Right renal cortex interstitium (tissue), 3 donors: ENCODE data around the gene WDR46. TPM values are rescaled to one million over a fixed set of nuclear protein-coding genes. Genes with fewer than 3 reads are reported as not detected.
A peak's percentile ranks its signal among the peaks of the same experiment; 100 is the strongest.
"Not testable (repeated sequence)": the region's sequence is repeated elsewhere in the genome, so short reads cannot be mapped to it uniquely, and the experiment has no call there.

Experiments used
- DNase-seq, 3 donors: peaks; one replicate each; pipeline ENCODE4 v3.0.0-alpha.2; 2013; ENCODE audit warnings: low read depth in 3 of 3, low spot score in 2 of 3
- polyA plus RNA-seq, 3 donors: library from polyadenylated mRNA; unstranded; fragments of 120-200 nt; gene quantifications; one replicate each; pipeline ENCODE4 v1.2.1, GENCODE V29; 2013; ENCODE audit not compliant: insufficient read length in 3 of 3

Gene WDR46
- polyA plus RNA-seq, 3 donors, result 60.3 to 63.4 (median 60.7) TPM

DNA sequence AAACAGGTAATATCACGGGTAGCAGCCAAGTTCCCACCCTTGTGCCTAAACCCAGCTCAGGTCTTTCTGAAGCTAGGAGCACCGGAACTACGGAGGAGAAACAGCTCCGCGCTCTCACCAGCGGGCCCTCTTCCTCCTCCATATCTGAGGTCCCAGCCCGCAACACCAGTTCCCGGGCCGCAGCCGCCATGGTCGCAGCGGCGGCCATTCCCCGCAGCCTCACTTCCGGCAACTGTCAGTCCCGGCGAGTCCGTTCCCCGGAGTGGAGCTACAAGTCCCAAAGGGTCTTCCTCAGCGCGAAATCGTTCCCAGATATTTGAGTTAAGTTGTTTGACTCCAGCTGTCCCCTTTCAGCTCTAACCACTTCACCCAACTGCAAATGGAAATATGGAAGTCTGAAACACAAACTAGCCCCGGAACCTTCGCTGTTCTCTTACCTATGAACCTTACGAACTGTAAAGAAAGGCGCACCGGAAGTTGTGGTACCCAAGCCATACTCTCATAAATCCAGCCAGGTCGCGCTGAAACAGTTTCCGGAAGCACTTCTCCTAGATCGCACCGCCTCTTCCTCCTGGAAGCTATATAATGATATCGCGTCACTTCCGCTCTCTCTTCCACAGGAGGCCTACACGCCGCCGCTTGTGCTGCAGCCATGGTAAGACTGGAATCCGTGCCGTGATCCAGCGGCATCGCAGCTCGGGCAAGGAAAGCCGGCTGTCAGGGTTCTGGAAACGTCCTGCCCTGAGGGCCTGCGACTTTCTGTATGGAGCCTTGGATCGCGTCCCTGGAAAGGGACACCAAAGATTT is 17.4 kb downstream of the WDR46 start, which contains the start of the genes RPS18 and VPS52:
Gene RPS18, plus strand, starts transcription at position 608 of the 807 bp plus-strand sequence. Its CDS starts 45 bp downstream, at position 653.
Gene VPS52, minus strand, starts transcription at position 409 of the 807 bp plus-strand sequence. Its CDS starts 201 bp downstream, at position 208.
- DNase-seq, result peak; percentile 98 to 100 (median 99)

DNA sequence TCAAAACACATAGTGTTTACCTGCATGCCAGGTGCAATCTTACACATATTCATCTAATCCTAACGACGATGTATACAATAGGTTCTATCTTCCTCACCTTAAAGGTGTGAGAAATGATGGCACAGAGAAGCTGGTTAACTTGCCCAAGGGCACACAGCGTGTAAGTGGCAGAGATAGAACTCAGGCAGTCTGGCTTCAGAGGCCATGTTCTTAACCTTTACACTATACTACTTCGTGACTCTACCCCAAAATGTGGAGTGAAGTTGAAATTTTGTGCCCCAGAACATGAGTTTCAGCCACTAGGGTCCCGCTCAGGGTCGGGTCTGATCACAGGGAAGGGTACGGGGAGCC is 17.9 kb downstream of the WDR46 start:
- DNase-seq, result peak in 1 of 3 donors; percentile 38

DNA sequence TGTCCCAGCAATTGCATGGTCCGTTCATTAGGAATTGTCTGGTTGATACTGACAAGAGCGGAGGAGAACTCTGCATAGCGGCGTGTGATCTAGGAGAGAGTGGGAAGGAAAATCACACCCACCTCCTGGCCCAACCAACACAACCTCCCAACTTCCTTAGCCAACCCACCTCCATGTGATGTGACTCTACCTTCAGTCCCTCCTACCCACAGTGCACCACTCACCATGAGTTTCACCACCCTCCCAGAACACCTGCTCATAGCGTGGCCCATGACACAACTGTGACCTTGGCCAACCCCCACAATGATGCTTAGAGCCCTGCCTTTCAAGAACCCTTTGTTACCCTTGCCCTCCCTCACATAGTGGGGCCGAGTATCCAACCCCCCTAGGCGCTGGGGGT is 25.0 kb downstream of the WDR46 start:
- no peak for DNase-seq

DNA sequence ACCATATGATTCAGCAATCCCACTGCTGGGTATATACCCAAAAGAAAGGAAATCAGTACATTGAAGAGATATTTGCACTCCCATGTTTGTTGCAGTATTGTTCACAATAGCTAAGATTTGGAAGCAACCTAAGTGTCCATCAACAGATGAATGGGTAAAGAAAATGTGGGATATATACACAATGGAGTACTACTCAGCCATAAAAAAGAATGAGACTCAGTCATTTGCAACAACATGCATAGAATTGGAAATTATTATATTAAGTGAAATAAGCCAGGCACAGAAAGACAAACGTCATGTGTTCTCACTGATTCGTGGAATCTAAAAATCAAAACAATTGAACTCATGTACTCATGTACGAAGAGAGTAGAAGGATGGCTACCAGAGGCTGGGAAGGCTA is 26.5 kb downstream of the WDR46 start:
- not testable (repeated sequence) for DNase-seq

DNA sequence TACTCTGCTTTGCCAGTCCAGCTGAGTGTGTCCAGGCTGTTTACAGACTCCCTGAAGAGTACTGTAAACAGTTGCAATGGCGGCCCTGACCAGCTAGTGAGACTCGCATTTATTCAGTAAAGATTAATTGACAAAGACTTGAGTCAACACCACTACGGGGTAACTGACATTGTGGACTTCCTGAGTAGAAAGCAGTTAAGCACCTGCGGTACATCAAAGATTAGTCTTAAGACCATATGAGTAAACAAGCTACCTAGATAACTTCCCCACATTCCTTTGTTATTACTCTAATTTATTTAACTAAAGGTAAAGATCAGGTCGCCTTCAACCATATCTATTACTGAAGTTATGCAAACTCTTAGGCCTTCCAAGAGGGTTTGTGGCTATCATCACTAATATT is 30.0 kb downstream of the WDR46 start:
- DNase-seq, result no peak

DNA sequence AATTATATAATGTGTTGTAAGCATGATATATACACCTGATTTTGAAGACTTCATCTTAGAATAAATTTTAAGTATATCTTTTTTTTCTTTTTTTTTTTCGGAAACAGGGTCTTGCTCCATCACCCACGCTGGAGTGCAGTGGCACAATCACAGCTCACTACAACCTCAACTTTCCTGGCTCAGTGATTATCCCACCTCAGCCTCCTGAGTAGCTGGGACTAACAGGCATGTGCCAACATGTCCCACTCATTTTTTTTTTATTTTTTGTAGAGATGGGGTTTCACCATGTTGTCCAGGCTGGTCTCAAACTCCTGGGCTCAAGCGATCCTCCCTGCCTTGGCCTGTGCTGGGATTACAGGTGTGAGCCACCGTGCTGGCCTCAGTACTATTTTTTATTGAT is 34.4 kb downstream of the WDR46 start:
- DNase-seq, result no peak

DNA sequence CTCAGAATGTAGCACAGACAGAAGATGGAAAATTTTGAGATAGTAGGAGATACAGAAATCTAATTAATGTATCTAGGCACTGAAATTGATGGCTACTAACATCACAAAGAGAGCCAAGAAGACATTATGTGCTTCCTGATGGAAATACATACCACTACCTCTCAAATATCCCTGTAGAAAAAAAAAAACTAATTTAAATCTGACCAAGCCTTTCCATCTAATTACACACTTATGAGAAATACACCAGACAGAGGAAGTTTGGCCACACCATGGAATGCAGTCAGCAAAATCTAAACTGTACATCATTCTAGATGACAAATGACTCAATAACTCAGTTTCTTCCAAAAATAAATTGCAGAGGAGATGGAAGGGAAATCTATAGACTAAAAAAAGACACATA is 36.3 kb downstream of the WDR46 start:
- DNase-seq, result no peak

DNA sequence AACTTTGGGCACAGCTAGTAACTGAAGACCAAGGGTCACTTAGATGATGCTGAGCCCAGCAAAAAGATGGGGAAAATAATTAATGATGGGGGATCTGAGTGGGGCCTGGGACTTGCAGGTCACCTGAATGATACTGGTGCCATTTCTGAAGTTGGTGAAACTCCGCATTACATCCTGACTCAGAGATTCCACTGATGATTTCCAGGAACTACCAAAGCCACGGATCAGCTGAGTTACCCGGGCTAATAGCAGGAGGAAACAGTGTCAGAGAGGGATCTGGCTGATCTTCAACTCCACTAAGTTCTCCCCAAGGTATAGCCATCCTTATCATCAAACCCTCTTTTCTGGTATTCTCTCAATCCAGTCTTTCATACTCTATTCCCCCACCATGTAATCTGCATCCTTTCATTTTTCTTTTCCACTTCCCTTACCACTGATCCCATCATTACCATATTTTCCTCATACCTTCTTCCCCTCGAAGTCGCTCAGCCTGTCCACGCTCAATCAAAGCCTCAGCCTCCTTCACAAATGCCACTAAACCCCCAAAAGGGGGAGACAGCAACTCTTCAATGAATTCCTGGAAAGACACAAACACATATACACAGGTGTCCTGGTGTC is 37.5 kb downstream of the WDR46 start:
- DNase-seq, result no peak

DNA sequence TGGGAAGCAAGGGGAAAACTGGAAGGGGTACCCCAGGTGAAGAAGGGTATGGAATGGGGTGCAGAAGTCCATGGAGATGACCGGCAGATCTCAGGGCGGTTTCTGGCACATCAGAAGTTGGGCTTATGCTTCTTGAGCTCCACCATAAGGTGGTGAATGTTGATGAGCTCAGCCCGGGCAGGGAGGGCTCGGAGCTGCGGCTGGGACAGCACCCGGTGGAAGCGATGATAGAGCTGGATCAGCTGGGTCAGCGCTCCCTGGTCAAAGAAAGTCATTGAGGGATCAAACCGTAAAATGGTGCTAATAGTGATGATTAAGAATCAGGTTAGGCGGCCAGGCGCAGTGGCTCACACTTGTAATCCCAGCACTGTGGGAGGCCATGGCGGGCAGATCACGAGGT is 38.3 kb downstream of the WDR46 start:
- no peak for DNase-seq

DNA sequence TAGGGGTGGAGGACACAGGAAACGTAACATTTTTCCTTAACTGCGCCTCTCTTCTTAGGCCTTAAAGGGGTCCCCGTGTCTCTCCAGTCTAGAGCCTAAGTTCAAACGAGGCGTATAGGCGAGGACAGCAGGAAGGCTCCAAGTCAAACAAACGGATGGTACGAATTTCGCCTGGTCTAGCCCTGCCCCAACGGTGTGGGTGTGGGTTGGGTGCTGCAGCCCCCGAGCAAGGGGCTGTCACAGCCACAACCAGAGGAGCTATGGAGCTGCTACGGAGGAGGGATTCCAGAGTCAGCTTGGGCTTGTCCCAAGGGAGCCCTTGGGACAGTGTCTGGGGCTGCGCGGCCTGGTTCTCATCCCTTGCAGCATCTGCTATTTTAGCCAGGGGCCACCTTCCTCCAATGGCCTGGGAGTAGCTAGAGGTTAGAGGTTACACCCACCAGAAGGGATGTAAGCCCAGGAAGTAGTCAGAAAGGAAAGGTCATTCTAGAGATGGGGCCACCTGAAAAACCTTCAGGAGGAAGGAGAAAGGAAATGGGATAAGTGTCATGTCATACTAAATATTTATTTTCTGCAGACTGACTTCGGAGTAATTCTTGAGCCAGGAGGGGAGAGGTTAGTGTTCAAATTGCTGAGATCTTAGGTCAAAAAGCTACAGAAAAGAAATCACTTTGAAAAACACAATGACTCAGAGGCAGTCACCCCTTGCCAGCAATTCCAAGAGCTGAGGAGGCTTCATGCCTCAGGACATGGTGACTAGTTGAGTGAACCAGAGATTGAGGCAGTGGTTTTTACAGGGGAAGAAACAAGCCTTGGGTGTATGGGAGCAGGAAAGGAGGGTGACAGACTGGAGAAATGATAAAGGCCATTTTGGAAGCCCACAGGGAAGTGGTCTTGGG is 39.1 kb downstream of the WDR46 start:
- DNase-seq, result no peak

DNA sequence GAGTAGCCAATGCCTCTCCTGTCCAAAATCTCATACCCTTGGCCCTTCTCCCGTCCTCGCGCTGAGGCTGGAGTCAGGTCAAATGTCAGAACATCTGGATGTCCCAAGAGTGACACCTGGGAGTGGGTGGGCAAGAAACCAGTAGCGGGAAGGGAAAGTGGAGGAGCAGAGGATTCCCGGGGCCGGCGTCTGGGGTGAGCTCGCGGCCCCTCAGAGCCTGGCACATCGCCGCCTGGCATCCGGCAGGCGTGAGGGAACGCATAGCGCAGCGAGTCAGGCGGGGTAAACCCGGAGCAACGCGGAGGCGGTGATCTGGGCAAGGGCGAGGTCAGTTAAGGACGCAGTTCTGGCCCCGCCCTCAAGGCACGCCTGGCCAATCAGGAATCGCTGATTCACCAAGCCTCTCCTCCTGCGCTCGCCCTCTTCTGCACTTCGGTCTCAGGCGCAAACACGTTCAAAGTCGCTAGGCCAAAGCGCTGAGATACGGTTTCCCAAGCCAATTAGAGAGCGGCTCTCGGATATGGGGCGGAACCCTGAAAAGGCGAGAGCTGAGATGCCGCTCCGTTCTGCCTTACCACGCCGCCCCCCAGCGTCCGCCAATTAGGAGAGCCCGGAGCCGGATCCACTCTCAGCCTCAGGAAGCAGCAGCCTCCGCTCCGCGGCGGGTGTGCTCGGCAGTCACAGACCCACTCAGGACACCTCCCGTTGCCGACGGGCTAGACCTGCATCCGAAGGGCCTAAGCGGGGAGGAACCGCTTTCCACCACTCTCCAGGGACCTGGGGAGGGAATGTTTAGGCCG is 39.9 kb downstream of the WDR46 start:
- DNase-seq, result peak; percentile 91 to 96 (median 93)

DNA sequence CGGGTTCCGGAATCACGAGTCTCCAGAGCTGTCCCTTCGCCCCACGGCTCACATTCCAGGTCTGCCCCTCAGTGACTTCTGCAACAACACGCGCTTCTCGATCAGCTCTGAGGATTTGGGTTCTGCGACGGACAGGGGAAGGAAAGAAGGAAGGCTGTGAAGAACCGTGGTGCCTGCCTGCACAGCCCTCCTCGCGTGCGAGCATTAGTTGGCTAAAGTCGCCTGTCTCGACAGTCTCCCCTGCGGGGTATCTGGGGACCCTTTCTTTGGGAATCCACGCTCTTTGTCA is 40.5 kb downstream of the WDR46 start:
- DNase-seq, result peak in 1 of 3 donors; percentile 47

DNA sequence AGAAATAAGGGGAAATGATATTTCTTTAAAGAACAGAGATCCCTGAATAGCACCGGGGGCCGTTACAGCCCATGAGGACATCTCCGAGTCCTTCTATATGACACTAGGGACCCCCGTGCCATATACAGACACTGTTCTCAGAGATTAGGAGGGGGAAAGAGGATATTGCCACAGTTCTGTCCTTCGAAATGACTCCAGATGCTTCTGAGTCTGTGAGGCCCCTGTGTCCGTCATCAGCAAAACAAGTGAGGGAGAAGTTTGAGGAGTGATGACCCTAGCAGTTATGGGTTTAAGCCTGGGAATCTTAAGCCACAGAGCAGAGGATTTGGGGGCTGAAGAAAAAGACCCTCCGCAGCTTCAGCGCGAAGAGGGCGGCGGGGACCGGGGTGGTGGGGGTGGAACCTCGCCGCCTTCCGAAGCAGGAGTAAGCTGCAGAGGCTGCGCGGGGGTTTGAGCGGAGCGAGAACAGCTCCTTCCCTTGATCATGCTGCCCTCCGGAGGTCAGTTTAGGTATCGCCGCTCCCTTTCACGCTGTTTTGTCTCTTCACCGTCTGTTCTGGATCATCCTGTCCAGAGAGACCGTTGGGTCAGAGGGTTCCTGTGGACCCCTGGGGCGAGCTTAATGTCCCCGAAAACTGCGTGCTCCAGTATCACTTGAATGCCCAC is 40.9 kb downstream of the WDR46 start:
- DNase-seq, result peak; percentile 82 to 87 (median 83)

DNA sequence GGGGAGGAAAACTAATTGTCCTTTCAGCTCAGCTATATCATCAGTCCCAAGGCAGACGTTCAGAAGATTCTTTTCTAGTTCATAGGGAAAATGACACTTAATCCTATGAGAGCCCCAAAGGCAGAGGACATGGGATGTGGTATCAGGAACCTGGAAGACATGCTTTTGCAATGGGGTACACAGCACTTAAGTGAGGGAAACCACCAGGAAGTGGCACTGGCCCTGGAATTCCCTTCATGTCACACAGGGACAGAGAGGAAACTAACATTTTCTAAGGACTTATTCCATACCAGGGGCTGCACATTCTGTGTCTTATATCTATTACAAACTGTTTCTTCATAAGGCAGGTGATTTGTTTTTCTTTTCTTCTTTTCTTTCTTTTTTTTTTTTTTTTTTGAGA is 45.6 kb downstream of the WDR46 start:
- DNase-seq, result no peak

DNA sequence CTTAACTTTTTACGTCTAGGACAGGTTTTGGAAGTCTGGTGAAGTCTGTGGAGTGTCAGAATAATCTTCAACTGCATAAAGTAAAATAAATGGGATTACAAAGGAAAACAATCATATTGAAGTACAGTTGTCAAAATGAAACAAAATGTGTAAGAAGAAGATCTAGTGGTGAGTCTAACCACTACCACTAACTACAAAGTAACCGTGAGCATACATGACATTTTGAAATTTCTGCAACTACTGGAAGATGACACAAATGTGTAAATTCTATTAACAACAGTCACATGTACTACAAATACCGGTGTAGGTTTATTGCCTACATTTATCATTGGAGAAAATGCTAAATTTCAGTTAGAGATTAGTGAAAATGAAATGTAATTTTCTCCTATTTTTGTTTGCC is 47.1 kb downstream of the WDR46 start:
- no peak for DNase-seq

DNA sequence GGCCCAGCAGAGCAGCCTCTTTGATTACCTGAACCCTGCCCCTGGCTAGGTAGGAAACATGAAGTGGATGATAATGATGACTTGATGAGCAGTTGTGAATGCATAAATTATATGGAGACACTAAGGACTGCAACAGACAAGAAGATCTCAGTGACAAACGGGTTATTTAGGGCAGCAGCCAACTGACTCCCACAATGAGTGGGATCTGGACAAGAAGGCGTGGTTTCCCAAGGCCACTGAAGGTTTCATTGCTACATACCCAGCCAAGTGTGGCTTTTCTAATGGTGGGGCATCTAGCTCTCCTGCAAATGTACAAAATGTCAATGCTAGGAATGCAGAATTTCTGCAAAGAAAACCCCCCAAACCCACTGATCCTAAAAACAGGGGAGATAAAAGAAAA is 51.3 kb downstream of the WDR46 start:
- no peak for DNase-seq

DNA sequence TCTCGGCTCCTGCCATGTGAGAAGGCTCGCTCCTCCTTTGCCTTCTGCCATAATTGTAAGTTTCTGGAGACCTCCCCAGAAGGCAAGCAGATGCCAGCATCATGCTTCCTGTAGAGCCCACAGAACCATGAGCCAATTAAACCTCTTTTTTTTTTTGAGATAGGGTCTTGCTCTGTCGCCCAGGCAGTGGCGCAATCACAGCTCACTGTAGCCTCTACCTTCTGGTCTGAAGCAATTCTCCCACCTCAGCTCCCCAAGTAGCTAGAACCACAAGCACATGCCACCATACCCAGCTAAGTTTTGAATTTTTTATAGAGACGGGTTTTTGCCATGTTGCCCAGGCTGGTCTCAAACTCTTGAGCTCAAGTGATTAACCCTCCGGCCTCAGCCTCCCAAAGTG is 52.2 kb downstream of the WDR46 start:
- no peak for DNase-seq

DNA sequence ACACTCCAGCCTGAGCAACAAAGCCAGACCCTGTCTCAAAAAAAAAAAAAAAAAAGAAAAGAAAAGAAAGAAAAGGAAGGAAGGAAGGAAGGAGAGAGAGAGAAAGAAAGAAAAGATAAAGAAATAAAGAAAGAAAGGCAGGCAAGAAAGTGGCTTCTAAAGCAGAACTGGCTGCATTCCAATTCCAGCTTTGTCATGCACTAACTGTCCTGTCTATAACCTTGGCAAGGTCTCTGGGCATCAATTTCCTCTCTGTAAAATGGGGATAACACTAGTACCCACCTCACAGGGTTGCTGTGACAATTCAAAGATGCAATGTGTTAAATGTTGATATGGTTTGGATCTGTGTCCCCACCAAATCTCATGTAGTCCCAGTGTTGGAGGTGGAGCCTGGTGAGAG is 52.7 kb downstream of the WDR46 start:
- no peak for DNase-seq

DNA sequence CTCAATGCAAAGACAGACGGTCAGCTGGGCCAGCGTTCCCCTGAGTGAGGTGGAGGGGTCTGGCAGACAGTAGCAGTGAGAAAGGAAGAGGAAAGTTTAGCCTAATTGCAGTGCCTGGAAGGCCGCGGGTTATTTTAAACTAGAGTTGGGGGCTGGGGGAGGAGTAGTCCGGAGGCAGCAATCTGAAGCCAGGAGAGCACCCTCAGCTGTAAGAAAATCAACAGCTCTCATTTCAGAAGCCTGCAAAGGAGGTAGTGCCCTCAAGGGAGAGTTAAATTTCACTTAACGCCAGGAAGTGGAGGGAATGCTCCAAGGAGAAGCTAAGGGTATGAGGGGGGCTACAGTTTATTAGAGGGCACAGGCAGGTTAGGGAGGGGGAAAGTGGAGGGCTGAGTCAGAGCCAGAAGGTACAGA is 53.8 kb downstream of the WDR46 start:
- DNase-seq, result no peak
